Right kidney (tissue), 1 donor: ENCODE measurements around the gene SMIM17.
"Not testable (repeated sequence)": the region's sequence is repeated elsewhere in the genome, so short reads cannot be mapped to it uniquely, and the experiment has no call there.

Experiments used
- DNase-seq: peaks from one replicate; pipeline ENCODE4 v3.0.0-alpha.2; 2016

Gene SMIM17

GRCh38 chr19:56660381-56661107 is 17.6 kb downstream of the SMIM17 start:
- no peak for DNase-seq

GRCh38 chr19:56661248-56661647 is 18.3 kb downstream of the SMIM17 start:
- no peak for DNase-seq

- DNase-seq: no peak
Measured at GRCh38 chr19:56663931-56664500, 21.1 kb downstream of the SMIM17 start.

- no peak for DNase-seq
Measured at GRCh38 chr19:56664511-56664910, 21.6 kb downstream of the SMIM17 start.

- DNase-seq: no peak
Measured at GRCh38 chr19:56667311-56667870, 24.4 kb downstream of the SMIM17 start.

GRCh38 chr19:56668676-56669075 is 25.7 kb downstream of the SMIM17 start:
- no peak for DNase-seq

GRCh38 chr19:56670401-56670960 is 27.5 kb downstream of the SMIM17 start:
- no peak for DNase-seq

- DNase-seq: no peak
Measured at GRCh38 chr19:56670961-56671612, 28.1 kb downstream of the SMIM17 start.

GRCh38 chr19:56671613-56671994 is 28.6 kb downstream of the SMIM17 start, which contains the start of gene ZNF835:
Gene ZNF835 (minus strand): TSS chr19:56671757. CDS start chr19:56665198, 6,559 bp downstream.
- peak; percentile 90 for DNase-seq

GRCh38 chr19:56672610-56673009 is 29.7 kb downstream of the SMIM17 start:
- DNase-seq: not testable (repeated sequence)

GRCh38 chr19:56678205-56678604 is 35.2 kb downstream of the SMIM17 start:
- no peak for DNase-seq

GRCh38 chr19:56681702-56682101 is 38.7 kb downstream of the SMIM17 start:
- no peak for DNase-seq

- DNase-seq: no peak
Measured at GRCh38 chr19:56683116-56683515, 40.2 kb downstream of the SMIM17 start.

GRCh38 chr19:56687031-56687430 is 44.1 kb downstream of the SMIM17 start:
- DNase-seq: no peak

- no peak for DNase-seq
Measured at GRCh38 chr19:56689198-56689597, 46.2 kb downstream of the SMIM17 start.

GRCh38 chr19:56690670-56691069 is 47.7 kb downstream of the SMIM17 start:
- no peak for DNase-seq

GRCh38 chr19:56692206-56692895 is 49.4 kb downstream of the SMIM17 start:
- DNase-seq: no peak

- DNase-seq: no peak
Measured at GRCh38 chr19:56699552-56699951, 56.6 kb downstream of the SMIM17 start.

- DNase-seq: no peak
Measured at GRCh38 chr19:56701895-56702294, 58.9 kb downstream of the SMIM17 start.

- no peak for DNase-seq
Measured at GRCh38 chr19:56705939-56706338, 63.0 kb downstream of the SMIM17 start.
